ENCODE measurements around the gene FOXD4L6.
"Not testable (repeated sequence)": the region's sequence is repeated elsewhere in the genome, so short reads cannot be mapped to it uniquely, and the experiment has no call there.

FOXD4L6 gene

DNA sequence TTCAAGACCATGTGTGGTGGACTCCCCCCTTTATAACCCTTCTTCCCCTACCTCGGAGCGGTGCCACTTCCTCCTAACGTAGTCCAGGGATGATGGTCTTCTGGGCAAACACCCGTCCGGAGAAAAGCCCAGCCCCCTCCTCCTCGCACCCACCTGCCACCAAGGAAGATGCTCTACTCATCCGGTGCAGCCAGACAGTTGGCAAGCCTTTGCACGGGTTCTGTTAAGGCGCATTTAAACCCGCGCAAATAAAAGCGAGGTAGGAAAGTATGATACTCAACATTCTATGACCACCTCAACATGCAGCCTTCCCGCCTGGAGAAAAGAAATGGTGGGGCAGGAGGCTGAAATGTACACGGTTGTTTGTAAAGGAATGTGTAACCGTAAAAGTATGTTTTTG, at the start of gene FOXD4L6:
Gene FOXD4L6, minus strand, starts transcription at position 101 of the 400 bp plus-strand sequence. CDS start 298 bp downstream, outside the sequence.
- not testable (repeated sequence) for DNase-seq

DNA sequence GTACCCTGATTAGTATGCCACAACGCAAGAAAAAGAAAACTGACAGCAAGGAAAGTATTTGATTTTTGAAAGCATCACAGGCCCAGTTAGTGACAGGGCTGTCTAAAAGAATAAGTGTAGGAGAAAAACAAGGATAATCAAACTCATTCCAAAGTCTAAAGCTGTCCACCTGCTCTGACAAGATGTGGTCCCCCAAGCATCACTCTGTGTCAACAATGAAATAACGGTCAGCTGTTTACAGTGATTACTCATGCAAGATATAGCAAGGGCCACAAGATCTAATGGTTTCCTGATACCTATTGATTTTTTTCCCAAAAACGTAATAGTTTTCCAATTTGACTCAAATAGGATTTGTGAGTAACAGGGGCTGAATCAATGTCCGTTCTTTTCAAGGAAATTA, 46.5 kb upstream of the FOXD4L6 start:
- DNase-seq = not testable (repeated sequence)

DNA sequence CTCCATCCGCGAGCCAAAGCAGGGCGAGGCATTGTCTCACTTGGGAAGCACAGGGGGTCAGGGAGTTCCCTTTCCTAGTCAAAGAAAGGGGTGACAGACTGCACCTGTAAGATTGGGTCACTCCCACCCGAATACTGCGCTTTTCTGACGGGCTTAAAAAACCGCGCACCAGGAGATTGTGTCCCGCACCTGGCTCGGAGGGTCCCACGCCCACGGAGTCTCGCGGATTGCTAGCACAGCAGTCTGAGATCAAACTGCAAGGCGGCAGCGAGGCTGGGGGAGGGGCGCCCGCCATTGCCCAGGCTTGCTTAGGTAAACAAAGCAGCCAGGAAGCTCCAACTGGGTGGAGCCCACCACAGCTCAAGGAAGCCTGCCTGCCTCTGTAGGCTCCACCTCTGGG, 21.6 kb upstream of the FOXD4L6 start:
- not testable (repeated sequence) for DNase-seq

DNA sequence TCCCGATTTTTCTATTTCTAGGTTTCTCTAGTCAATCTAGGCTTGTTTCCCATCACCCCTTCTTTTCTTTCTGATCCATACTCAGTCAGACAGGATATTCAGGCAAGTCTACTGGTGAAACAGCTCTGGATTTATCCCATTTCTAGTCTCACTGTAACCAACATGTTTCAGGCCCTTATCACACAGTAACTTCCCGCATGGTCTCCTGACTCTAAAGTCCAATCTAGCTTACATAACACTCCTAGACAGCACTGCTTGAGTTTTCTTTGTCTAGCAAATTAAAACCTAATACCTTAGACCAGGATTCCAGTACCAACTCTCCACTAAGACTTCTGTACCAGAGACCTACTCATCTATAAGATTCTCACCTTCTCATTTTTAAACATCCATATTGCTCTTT, 13.4 kb upstream of the FOXD4L6 start:
- not testable (repeated sequence) for DNase-seq

DNA sequence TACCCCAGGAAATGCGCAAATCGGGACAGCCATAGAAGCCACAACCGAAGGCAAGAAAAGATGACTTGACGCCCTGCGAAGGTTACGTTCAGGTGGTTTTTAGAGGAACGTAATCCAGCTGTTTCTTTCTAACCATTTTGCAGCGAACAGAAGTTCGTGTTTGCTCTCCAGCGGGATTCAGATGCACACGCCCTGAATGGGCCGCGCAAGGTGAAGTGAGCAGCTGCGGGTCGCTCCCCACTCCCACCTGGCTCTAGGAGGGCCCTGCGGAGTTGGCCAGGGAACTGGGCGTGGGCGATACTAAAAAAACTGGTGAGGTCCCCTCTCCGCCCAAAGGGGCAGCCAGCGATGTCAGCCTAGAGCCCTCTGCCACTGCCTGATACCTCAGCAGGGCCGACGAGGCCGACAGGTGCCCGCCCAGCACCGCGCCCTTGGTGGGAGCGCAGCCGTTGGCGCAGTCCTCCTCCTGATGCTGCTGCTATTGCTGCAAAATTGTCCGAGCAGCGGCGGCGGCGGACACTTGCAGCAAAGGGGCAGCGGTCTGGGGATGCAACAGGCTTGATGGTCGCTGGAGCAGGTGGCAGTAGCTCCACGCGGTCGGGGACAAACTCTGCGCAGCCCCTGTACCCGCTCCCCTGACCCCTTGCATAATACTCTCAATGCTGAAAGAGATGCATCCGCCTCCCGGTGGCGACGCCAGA, 1.6 kb downstream of the FOXD4L6 start:
- DNase-seq = not testable (repeated sequence)

DNA sequence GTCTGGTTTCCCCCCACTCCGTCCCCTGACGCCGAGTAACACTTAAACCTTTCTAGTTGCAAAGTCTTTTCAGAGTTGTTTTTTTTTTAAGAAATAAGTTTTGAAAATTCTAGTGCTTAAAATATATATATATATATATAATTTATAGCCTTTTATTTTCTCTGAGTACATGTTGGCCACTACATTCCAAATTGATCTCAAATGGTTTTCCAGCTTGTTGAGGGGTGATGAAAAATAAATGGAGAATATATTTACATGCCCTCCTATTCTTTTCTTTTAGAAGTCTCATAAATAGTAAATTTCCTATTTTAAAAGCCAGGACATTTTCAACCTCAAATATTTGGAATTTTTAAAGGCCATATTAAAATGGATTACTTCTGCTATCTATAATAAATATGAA, 2.5 kb downstream of the FOXD4L6 start:
- DNase-seq = not testable (repeated sequence)

DNA sequence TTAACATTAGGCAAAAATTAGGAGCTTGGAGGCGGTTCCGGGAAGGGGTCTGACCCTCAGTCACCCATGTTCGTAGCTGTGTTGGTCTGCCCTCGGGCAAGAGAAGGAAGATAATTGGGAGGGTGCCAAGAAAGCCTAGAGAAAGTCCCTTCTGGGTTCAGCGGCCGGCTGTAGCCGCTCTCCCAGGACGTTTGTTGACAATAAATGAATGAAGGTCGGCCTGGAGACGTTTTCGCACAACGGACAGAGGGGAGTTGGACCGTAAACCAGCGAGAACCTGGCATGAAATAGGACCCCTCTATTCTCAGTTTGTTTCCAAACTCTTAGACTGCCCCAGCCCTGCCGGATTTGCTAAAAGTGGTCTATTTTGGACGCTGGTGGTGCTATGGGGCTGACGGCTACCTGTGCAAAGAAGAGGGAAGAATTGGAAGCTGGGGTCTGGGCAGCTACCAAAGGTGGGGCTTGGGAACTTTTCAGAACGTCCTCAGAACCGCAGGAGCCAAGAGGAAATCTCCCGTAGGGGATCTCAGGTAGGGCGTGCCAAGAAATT, 3.3 kb downstream of the FOXD4L6 start:
- DNase-seq = not testable (repeated sequence)

DNA sequence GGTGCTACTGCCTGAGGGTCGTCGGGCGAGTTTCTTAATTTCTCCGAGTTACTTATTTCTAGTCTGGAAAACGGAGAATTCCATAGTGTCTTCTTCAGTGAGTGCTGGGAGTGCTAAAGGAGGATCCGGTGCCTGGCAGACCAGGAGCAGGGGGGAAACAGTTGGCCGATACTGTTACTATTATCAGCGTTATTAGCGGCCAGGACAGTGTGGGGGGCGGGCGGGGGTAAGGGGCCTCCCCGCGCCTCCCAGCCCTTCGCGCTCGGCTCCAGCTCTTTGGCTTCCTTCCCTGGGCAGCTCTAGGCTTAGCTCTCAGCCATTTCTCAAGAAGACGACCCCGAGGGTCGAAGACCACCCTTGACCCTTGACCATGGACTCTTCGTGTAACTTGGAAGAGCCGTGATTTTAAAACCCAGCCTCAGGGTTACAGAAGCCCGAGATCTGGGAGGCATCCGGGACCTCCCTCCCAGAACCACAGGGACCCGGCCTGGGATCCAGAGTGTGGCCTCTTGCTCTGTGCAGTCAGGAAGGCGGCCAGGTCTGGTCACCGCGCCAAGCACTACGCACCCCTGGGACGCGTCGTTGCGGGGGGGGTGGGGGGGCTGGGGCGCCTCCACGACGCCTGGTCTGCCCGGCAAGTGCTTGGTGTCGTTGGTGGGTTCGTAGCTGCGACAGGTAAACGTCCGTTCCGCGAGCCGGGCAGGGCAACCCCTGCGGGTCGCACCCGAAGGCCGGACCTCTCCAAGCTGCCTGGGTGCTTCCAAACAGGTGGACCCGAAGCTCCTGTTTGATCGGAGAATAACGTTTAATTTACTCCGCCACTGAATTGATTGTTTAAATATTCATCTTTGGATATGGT, 4.0 kb downstream of the FOXD4L6 start:
- not testable (repeated sequence) for DNase-seq

DNA sequence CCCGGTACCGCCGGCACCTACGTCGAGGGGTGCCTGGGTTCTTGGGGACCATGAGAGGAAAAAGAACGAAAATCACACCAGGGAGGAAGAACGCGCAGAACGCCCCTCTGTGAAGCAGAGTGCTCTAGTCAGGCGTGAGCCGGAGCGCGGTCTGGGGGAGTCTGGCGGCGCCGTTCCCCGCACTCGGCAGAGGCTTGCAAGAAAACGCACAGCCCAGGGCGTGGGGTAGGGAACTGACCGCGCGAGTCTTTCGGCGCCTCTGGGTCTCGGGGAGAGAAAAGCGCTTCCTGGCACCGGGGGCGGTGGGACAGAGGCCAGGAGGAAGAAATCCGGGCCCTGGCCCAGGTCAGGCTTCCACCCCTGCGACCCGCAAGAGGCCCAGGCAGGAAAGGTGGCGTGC, 4.7 kb downstream of the FOXD4L6 start:
- not testable (repeated sequence) for DNase-seq

DNA sequence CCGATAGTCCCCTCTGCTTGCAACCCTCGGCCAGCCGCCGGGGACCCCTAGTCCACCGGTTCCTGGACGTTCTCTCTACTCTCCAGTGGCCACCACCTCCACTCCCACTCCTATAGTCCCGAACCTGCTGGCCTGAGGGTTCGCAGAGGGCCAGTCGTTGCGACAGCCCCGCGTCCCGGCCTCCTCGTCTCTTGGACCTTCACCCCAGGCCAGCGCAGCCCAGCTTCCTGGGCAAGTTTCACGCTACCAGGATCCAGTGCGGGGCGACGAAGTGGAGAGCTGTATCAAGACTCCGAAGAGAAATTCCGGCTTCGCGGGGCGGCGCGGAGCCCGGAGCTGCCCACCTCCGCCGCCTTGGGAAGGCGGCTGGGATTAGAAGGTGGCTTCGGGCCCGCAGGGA, 5.1 kb downstream of the FOXD4L6 start:
- DNase-seq = not testable (repeated sequence)

DNA sequence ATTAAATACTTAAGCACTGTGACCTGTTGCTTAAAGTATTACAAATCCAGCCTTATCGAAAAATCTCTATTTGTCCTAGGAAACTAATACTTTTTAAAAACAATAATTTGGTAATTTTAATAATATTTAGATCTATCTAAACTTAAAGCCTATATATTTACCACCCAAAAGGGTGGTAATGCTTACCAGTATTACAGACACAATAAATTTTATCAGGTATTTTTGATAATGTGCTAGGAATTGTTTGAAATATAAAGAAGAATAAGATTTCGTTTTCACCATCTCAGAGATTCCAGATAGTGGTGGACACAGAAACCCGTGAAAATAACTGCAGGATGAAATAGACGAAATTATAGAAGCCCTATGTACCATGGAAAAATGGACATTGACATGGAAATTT, 7.8 kb downstream of the FOXD4L6 start:
- not testable (repeated sequence) for DNase-seq

DNA sequence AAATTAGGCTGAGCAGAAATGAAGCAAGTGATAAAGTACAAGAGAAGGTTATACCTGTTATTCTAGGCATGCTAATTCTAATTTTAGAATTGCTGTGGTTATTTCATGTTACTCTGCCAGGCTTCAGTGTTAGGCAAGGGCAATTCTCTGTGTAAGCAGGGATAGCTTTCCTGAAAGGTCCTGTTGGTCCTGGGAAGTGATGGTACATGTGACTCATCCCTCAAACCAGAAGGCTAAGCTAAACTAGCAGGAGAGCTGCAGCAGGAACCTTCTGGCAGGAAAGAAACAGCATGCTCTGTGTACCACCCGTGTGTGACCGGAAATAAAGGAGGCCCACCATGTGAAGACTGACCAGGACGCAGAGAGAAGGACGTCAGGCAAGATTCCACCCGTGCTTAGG, 8.8 kb downstream of the FOXD4L6 start:
- DNase-seq = not testable (repeated sequence)

DNA sequence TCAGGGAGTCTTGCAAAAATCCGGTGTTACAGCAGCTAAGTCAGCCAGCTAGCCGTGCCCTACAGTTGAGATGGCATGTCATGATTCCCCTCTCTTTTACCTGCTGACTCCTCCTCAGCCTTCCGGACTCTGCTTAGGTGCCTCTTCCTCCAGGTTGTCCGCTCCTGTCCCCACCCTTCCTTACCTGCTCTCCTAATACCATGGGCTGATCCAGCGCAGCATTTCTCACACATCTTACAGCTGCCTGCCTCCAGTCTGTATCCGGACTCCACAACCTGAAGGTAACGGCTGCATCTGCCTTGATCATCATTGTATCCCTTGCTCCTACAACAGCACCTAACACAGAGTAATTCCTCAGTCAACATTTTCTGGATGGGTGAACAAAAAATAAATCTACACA, 9.2 kb downstream of the FOXD4L6 start:
- not testable (repeated sequence) for DNase-seq

DNA sequence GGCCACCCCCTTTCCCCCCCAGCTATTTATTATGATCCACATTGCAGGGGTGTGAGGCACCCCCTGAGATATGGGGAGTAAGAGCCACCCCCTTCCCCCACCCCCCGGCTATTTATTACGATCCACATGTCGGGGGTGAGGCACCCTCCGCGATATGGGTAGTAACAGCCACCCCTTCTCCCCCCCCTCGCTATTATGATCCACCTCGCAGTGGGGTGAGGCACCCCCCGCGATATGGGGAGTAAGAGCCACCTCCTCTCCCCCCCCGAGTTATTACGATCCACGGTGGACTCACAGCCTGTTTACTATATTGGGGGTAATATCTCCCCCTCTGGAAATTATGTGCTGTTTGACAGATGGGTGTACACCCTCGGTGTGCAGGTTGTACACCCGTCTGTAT, 15.1 kb downstream of the FOXD4L6 start:
- not testable (repeated sequence) for DNase-seq

DNA sequence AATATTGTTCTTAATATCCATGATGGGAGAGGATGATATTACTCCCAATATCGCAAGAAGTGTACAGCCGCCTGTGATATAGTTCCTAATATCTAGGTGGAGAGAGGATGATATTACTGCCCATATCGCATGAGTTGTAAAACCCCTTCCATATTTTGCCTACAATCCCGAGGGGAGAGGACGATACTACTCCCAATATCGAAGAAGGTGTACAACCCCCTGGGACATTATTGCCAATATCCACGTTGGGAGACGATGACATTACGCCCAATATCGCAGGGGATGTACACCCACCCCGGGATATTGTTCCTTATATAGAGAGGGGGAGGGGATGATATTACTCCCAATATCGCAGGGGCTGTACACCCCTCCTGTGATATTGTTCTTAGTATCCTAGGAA, 17.1 kb downstream of the FOXD4L6 start:
- not testable (repeated sequence) for DNase-seq

DNA sequence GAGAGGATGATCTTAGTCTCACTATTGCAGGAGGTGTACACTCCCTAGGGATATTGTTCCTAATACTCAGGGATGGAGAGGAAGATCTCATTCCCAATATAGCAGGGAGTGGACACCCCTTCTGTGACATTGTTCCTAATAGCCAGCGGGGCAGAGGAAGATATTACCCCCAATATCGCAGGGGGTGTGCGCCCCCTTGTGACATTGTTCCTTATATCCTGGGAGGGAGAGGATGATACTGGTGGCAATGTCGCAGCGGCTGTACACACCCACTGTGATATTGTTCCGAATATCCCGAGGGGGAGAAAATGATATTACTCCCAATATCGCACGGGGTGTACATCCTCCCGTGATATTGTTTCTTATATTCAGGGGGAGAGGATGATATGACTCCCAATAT, 17.6 kb downstream of the FOXD4L6 start:
- not testable (repeated sequence) for DNase-seq

DNA sequence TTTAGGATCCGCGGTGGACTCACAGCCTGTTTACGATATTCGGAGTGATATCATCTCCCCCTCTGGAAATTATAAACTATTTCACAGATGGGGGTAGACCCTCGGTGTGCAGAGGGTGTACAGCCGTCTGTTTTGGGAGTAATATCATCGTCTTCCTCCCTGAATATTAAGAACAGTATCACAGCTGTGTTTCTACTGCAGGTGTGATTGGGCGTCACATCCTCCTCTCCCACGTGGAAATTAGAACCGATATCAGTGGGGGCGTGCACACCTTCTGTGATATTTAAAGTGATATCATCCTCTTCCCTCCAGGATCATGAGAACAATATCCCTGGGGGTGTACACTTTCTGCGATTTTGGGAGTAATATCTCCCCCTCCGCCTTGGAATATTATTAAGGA, 19.2 kb downstream of the FOXD4L6 start:
- DNase-seq = not testable (repeated sequence)

DNA sequence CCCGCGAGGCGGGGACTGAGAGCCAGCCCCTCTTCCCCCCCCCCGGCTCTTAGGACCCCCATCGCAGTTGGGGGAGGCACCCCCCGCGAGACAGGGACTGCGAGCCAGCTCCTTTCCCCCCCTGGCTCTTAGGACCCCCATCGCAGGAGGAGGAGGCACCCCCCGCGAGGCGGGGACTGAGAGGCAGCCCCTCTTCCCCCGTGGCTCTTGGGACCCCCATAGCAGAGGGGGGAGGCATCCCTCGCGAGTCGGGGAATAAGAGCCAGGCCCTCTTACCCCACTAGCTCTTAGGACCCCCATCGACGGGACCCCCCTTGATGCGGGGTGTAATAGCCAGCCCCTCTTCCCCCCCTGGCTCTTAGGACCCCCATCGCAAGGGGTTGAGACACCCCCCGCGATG, 19.7 kb downstream of the FOXD4L6 start:
- DNase-seq = not testable (repeated sequence)

DNA sequence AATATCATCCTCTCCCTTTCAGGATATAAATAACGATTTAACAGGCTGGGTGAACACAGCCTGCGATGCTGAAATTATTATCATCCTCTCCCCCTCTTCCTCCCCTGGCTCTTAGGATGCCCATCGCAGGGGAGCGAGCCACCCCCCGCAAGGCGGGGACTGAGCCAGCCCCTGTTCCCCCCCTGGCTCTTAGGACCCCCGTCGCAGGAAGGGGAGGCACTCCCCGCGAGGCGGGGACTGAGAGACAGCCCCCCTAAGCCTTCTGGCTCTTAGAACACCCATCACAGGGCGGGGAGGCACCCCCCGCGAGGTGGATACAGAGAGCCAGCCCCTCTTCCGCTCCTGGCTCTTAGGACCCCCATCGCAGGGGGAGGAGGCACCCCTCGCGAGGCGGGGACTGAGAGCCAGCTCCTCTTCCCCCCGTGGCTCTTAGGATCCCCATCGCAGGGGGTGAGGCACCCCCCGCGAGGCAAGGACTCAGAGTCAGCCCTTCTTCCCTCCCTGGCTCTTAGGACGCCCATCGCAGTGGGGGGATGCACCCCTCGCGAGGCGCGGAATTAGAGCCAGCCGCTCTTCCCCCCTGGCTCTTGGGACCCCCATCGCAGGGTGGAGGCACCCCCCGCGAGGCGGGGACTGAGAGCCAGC, 21.9 kb downstream of the FOXD4L6 start:
- DNase-seq = not testable (repeated sequence)

DNA sequence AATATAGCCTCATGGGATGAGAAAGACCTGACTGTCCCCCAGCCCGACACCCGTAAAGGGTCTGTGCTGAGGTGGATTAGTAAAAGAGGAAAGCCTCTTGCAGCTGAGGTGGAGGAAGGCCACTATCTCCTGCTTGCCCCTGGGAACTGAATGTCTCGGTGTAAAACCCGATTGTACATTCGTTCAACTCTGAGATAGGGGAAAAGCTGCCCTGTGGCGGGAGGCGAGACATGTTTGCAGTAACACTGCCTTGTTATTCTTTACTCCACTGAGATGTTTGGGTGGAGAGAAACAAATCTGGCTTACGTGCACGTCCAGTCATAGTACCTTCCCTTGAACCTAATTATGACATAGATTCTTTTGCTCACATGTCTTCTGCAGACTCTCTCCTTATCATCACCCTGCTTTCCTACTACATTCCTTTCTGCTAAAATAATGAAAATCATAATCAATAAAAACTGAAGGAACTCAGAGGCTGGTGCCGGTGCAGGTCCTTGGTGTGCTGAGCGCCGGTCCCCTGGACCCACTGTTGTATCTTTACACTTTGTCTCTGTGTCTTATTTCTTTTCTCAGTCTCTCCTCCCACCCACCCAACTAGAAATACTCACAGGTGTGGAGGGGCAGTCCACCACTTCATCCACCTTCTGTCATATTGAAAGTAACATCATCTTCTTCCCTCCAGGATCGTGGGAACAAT, 22.8 kb downstream of the FOXD4L6 start:
- not testable (repeated sequence) for DNase-seq

DNA sequence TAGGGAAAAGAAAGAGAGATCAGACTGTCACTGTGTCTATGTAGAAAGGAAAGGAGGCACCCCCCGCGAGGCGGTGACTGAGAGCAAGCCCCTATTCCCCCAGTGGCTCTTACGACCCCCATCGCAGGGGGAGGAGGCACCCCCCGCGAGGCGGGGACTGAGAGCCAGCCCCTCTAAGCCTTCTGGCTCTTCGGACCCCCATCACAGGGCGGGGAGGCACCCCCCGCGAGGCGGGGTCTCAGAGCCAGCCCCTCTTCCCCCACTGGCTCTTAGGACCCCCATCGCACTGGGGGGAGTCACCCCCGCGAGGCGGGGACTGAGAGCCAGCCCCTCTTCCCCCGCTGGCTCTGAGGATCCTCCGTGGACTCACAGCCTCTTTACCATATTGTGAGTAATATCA, 23.9 kb downstream of the FOXD4L6 start:
- DNase-seq = not testable (repeated sequence)

DNA sequence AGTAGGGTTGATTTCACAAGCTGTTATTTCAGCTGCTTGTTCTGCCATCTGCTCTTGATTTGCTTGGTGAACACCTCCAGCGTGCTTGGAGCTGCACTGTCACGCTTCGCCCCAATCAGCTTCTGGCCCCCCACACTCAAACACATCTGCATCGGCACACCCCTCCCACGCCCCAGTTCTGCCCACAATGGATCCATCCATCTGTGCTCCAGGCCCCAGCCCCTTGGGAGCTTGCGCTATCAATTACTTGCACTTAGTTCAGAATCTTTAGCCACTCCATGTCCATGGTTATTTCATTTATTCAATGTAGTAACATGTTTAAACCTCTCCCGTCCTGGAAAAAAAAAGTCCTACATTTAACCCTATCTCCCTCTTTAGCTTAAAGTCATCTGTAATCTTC, 28.0 kb downstream of the FOXD4L6 start:
- not testable (repeated sequence) for DNase-seq
